Stimulated activated CD8-positive, alpha-beta memory T cell treated with anti-CD3 and anti-CD28 coated beads, Interleukin-7, amount 100 ng/mL, for 24 hours (primary cell): ENCODE measurements around the gene FGF14.
"Not testable (repeated sequence)": the region's sequence is repeated elsewhere in the genome, so short reads cannot be mapped to it uniquely, and the experiment has no call there.

ENCODE experiments used
- DNase-seq: peaks from one replicate; pipeline ENCODE4 v3.0.0-alpha.2; 2020; ENCODE audit warnings: low read depth

FGF14 gene

DNA sequence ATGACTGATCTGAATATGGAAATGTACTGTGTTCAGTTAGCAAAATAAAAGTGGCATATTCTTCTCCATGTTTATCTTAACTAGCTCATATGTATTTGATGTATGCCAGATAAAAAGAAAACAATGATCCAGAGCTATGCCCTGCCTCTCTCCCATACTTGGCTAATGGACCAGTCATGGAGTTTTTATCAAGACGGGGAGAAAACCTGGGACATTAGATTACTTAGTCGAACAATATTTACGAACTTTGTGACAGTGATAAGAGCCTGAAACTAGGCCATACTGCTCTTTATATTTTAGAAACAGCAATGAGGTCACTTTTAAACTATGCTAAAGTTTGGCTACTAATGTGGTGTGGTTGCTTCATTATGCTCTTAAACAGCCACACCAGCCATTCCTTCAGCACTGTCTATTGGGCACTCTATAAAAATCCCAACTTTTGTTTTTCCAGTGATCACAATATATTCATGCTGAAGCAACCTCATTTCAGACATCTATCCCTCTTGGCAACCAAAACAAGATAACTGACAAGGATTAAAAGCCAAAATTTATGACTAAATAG lies 265.0 kb downstream of the FGF14 start:
- DNase-seq = no peak

DNA sequence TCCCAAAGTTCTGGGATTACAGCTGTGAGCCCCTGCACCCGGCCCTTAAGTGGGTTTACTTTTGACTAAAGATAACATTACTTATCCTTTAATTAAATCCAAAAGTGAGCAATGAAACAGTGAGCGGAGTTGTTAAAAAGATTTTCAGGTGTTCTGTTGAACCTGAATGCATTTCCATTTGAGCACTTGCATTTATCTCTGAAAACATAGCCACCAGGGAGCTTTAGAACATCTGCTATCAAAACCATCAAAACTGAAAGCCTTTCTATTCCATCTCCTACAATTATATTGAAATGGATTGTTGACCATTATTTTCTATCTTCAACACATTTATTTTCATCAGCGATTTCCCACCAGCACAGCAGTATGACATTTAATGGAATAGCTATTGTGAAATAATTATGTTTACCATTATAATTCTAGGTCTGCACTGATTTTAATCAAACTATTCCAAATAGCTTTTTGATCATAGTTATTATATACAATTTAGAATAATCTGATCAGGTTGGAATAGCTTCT lies 269.0 kb downstream of the FGF14 start:
- no peak for DNase-seq

DNA sequence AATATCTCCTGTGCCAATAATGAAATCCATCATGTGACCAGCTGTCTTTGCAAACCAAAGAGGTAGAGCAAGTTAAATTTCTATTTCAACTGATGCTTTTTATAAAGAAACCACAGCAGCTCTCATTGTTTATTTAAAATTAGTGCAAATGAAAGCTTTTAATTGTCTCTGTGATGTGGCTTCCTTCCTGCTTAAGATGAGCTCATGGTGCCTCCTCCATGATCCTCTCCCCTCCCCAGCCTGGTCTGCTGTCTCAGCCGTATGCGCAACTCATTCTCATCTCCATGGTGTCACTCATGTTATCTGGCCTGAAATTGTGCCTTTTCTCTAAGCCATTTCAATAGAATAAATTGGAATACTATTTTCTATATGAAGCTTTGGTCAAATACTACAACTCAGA lies 270.6 kb downstream of the FGF14 start:
- no peak for DNase-seq

DNA sequence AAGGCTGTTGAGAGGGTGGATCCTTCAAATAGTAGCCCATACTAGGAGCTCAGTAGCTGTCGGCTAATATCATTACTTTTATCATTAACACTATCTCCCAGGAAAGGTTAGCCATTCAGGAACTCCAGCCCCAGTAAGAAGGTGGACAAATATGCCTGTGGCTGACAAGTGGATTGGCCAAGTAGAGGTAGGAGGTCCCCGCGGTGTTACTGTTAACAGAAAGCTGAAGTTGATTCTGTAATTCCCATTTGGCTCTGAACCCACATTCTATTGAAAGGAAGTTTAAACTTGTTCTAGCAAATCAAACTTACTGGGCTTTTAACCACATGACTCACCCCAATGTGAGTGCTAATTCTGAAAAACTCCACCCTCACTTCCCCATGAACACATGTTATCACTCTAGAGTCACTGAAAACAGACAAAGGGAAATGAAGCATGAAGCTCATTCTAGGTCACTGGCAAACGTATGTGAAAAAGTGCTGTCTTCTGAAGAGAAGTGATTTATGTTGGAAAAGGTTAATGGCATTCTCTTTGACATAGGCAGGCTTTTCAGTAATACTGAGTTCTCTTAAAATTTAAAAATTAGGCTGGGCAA lies 273.5 kb downstream of the FGF14 start:
- no peak for DNase-seq

DNA sequence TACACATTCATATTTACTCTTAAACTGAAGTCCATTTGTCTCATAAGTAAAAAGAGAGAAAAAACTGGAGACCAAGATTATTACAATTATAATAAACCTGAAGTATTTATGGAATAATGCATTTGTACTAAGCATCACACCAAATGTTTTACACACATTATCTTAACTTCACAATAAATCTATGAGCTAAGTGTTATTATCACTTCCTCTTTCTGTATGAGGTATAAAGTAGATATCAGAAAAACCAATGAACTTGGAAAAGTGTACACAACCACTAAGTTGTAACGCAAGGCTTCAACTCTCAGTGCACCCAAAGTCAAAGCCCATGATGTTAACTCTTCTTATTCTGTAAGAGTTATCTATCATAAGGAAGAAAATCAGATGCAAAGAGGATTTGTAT lies 274.7 kb downstream of the FGF14 start:
- no peak for DNase-seq

DNA sequence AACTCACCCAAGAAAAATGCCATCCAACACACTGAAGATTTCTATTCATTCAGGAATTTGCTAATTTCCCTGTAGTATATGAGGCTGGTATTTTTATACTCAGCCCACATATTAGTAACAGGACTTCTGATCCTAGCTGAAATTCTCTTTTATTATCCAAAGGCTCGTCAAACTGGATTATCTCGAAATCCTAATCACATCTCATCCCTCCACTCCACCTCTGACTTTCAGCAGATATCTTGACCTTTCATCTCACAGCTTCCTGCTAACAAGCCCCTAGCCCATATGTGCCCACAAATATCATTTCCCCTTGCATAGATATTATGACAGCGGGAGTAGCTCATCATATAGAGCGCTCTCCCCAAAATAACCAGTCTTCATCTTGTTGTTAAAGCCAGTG lies 279.7 kb downstream of the FGF14 start:
- no peak for DNase-seq

DNA sequence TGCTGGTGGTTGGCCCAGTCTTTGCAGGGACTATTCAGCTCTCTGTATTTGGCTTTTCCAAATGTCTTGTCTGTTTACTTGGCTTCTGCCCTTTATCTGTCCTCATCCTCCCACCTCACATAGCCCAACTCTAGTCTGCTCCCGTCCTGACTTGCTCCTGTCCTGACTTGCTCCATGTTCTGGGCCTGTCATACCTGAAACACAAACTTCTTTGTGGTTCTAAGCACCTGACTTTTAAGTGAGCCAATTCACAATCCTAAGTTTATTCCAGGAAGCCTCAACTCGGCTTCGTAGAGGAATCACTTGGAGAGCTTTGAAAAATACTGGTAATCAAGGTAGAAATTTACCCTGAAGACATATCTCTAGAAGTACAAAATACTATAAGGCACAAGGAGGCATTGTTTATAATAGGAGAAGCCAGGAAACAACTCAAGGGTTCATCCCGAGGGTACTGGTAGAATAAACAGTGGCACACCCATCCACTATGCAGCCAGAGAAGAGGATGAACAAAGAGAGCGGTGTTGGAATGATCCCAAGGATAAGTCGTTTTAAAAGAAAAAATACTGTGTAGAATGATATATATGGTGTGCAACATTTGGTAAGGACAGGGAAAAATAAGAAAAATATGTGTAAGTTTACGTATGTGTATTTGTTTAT lies 284.5 kb downstream of the FGF14 start:
- no peak for DNase-seq

DNA sequence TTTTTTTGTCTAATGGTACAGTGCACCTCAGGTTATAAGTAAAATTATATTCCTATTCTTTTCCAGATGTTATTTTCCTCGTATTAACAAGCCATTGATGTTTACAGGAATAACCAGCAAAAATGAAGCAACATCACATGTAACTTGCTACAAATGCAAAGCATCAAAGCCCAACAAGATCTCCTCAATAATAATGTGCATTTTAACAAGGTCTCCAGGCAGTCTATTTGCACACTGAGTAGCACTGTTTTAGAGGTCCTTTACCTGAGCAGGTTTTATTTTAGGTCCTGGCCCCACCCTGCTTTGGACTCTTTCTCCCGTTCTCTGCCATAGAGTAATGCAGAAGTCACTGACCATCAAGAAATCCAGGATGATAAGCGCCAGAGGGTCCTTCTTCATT lies 298.4 kb downstream of the FGF14 start:
- no peak for DNase-seq

DNA sequence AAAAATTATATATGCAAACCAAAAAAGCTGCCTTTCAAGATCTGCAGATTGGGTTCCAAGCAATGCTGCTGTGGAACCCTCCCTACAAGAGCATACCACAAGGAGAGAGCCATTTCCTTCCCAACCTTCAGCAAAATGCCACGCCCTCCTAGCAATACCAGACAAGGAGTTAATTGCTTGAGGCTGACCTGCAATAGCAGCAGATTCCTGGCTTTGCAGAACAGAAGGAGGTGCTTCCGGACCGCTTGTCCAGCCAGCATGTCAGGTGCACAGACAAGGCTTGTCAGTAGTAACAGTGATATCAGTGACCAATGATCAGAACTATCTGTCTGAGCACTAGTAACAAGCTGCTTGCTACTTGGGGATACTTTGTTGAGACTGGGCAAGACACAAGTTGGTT lies 301.6 kb downstream of the FGF14 start:
- DNase-seq = no peak

DNA sequence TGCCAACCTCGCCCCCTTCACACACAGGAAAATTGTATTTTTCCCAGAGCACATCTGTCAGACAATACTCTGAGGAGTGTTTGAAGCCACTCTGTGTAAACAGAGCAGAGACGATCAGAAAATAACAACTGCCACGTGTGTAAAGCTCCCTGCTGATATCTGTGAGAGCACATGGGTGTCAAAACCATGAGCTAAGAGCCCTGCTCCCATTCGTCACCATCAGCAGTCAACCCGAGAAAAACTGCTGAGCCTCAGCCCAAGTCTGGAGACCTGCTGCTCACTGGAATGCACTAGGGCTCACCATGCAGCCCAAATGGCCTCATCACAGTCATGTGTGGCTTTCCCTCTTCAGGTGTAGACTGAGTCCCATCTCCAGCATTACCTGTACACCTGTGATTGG lies 304.1 kb downstream of the FGF14 start:
- DNase-seq = no peak

DNA sequence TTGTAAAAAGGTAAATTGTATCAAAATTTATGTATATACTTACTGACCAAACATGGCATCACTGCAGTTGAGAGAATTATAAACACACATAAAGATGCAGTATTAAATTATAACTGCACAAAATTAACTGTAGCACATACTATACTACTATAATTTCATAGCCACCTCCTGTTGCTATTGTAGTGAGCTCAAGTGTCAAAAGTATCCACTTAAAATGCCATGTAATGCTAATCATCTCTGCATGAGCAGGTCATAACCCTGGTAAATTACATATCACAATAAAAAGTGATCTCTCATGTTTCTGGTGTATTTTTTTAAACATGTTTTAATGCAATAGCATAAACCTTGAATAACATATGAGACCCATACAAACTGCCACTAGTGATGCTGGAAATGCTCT lies 308.6 kb downstream of the FGF14 start:
- not testable (repeated sequence) for DNase-seq

DNA sequence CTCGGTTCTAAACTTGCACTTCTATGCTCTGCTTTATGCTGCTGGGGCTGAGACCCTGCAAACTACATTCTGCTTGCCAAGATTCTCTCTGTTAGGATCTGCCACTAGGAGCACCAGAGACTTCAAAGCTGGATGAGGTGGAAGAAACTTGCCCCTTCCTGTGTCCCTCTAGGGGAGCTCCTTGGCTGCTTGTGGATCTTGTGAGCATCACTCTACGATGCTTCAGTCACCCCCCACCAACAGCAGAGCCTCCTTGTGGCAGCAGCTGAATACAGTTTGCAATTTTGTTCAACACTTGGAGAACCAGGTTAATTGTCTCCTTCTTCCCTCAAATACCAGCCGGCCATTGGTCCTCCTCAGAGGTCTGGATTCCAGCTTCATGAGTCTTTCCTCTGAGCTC lies 310.6 kb downstream of the FGF14 start:
- DNase-seq = no peak

DNA sequence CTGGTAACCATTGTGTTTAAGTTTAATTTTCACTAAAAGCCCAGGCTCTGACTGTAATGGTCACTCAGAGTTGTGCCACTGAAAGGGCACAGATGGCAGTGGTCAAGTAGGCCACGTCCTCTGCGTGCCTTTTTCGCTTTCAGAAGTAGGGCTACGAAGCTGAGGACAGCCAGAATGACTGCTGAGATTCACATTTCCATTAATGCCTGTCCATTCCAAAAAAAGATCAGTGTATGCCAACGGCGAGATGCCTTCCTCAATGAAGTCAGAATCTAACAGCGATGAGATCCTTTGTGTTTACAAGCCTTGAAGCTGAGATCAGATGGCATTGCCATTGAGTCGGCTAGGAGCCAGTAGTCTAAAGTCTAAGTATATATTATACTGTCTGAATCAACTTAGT lies 311.3 kb downstream of the FGF14 start:
- no peak for DNase-seq

DNA sequence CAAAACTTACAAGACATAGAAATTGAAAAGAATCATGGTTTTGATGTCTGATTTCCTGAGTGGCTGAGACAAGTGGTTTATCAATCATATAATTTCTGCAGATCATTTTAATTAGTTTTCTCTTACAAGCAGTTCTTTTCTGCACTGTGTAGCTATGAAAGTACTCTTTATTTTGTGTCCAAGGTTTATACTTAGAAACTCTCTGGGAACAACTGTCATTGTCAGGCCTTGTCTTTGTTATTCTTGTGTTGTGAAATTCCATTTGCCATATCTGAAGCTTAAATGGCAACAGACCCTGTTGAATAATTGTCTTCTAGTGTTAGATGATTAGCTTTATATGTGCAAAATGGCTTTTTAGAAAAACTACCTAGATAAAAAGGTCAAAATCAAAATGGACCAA lies 312.1 kb downstream of the FGF14 start:
- no peak for DNase-seq

DNA sequence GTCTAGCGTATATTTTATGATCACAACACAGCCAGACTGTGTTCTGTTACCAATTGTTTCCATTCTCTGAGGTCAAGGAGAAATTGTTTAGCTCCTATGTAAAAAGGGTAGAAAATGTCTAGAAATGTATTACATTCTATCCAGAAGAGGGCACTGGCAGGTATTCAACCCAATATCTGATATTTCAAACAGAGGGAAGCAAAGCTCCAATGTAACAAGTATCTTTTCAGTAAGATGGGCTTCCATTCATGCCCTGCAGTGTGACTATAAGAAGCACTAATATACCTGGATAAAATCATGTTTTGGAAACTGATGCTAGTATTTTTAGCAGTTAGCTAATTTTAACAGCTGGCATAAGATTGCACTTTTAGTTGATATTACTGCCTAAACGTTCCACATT lies 312.7 kb downstream of the FGF14 start:
- DNase-seq = no peak

DNA sequence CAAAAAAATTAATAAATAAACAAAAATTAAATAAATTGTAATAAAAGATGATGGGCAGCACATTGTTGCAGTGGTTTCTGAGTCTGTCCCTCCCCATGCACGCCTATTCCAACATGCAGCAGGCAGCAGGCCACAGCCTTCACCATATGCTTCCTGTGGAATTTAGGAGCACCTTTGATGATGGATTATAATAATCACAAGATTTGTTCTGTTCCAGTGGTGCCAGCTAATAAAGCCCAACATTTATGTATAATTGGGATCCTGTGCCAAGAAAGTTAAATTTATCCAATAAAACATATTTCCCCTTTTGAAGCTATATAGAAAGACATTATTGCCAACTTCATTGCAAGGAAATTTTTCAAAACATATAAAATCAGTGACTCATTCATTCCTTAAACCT lies 328.6 kb downstream of the FGF14 start:
- no peak for DNase-seq

DNA sequence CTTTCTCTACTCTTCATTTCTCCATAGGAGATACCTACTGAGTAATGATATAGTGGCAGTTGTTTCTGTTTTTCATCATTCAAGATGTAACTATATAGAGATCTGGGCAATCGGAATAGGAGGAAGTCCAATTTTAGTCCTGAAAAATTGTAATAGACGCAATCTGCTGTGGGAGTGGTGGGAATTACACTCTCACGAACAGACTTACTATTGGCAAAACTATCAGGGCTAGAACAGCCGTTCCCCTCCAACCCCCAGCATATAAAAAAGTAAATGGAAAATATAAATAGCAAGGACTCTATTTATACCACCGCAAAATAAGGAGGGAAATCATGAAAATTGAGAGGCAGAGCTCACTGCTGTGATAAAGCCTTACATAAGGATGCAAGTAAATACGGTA lies 330.1 kb downstream of the FGF14 start:
- DNase-seq = no peak

DNA sequence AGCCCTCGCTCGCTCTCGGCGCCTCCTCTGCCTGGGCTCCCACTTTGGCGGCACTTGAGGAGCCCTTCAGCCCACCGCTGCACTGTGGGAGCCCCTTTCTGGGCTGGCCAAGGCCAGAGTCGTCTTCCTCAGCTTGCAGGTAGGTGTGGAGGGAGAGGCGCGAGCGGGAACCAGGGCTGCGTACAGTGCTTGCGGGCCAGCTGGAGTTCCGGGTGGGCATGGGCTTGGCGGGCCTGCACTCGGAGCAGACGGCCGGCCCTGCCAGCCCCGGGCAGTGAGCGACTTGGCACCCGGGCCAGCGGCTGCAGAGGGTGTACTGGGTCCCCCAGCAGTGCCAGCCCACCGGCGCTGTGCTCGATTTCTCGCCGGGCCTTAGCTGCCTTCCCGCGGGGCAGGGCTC lies 333.5 kb downstream of the FGF14 start:
- not testable (repeated sequence) for DNase-seq

DNA sequence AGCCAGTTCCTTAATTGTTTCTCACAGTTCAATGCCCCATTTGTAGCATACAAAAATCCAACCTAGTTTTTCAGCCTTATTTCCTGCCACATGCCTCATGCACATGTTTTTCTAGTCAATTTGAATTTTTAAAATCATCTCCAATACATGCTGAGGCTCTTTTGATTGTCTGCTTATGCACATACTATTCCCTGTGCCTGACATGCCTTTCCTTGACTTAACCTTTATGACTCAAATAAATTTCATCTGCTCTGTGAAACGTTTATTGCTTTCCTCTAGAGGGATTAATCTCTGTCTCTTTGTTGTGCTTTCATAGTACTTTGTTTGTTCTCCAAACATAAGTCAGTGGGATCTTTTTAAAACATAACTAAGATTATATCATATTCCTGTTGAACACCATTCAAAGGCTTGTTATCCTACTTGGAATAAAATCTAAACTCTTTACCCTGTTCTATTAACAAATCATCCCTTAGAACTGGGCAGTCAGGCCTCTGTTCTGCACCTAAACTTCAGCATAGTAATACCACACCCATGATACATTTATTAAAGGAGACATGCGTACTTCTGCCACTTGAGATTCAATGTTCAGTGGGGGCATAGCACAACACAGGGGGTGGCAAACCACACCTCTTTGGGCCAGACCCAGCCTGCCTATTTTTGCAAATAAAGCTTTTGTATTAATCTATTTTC lies 346.6 kb downstream of the FGF14 start:
- no peak for DNase-seq

DNA sequence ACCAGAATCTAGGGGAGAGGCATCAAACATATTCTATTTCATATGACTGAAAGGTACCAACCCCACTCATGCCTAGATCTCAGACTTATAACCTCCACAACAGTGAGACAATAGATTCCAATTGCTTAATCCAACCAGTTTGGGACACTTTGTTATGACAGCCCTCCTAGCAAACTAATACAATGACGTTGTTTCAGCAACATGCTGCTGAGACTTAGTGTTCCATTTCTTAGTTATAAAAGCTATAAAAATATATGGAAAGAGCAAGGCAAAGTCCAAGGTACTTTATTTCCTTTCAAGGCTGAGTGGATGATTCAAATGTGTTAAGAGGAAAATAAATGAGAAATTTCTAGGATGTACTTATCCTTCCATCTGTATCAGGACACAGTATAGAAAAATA lies 352.0 kb downstream of the FGF14 start:
- no peak for DNase-seq

DNA sequence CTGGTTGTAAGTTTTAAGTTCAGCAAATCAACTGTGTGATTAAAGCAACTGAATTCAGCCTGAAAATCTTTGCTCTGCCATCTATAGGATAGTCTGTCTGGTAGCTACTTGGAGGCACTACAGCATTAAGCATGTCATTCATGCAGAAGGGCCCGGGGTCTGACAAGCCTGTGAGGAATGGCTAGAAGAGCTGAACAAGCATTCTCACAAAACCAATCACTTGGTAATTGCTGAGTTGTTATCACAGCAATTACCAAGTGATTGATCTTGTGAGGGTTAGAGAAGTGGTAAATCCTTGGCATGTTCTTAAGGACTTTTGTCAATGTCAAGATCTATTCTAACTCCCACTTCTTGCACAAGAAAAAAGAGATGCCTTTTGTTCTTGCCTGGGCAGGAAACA lies 356.1 kb downstream of the FGF14 start:
- DNase-seq = no peak

DNA sequence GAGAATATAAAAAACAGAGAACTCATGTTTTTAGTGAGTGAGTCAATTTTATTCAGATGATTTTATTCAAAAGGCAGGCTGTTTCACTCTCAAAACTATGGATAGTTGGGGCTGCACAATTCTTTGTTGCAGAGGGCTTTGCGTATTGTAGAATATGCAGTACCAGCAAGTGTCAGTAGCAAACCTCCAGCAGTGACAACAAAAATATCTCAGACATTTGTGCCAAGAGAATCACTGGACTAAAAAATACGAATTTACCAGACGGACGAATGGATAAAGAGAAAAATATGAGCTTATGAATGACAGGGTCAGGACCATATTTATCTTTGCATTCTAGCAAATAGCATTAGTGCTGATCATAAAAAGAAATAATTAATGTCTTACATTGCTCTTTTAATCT lies 359.1 kb downstream of the FGF14 start:
- DNase-seq = no peak

DNA sequence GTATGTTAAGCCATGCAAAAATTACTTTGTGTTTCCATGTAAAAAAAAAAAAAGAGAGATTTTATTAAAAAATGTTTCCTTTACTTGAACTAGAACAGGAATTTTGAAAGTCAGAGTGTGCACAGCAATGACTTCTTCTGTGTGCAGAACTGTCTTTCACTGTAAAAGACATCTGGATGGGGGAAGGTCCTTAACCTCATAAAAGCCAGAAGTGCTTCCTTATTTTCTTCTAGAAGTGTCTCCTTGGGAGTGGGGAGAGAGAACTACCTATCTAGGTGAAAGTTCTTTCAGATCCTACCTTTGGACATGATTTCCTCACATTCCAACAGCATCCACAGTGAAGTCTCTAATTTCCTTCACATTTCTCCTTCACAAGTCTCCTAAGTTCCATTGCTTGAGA lies 360.3 kb downstream of the FGF14 start:
- no peak for DNase-seq
